HG03139 (cell line): Measurements from ENCODE around the gene SAMD15.
"Not testable (repeated sequence)": the region's sequence is repeated elsewhere in the genome, so short reads cannot be mapped to it uniquely, and the experiment has no call there.

Experiments
- ATAC-seq: cut with Tn5 transposase; IDR thresholded peaks from one replicate; pipeline ENCODE4 v1.9.1; 2021; ENCODE audit not compliant: unreplicated experiment

SAMD15 gene

GRCh38 chr14:77375164-77375950 is 1.8 kb upstream of the SAMD15 start:
- ATAC-seq = no peak

DNA sequence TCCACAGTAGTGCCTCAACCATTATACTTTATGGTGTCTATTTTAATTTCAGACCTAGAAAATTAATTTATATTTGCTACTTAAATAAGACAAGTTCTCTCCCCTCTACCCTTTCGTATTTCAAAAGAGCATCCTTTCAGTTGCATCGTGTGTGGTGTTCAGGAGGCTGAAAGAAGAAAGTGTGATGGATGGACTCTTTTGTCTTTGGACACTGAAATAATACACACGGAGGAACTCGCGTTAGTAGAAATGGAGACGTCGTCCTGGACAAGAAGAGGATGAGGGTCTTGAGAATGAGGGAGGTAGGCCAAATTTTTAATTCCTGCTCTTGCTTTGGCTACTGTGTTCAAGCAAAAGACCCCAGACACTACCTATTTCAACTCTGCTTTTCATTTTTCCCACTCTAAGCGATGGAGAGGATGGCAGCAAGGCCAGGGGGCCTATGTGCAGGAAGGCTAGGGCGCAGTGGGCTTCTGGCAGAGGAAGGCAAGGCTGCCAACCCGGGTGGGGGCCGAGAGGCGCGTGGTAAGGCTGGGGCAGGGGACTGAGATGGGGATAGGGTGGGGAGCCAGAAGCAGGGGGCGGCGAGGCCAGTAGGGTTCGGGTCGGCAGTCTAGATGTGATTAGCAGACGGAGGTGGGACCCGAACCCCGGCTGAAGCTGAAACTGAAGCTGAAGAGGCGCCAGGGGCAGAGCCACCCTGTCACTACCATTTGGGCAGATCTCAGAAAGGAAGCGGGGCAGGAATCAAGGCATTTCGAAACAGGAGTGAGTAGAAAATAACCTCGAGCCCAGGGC is 1.0 kb upstream of the SAMD15 start:
- ATAC-seq = peak; percentile 3

DNA sequence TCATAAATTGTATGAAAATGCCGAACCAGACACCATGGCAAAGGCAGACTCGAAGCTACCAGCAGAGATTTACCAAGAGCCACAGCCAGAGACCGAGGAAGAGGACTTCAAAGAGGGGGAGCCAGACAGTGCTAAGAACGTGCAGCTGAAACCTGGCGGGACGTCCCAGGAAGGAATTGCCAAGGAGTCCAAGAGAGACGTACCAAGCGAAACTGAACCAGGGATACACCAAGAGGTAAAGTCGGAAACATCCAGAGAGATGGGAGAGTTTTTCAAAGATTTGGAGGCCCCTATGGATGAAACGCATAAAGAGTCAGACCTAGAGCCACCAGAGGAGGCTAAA is 294 bp downstream of the SAMD15 start:
- ATAC-seq = no peak

DNA sequence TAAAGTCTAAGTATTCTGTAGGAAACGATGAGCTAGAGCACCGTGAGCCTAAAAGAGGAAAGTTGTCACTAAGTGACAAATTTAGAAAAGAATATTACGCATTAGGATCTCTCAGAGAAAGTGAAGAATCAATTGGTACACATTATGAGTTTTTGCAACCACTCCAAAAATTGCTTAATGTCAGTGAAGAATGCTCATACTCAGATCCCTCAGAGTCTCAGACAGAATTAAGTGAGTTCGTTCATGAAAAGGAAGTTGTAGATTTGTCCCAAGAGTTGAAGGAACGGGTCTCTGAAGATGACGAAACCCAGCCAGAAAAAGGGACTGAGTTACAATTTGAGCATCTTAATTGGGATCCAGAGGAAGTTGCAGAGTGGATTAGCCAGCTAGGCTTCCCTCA is 1.5 kb downstream of the SAMD15 start:
- ATAC-seq = no peak

- no peak for ATAC-seq
Observed at GRCh38 chr14:77390188-77390587, 13.0 kb downstream of the SAMD15 start.

DNA sequence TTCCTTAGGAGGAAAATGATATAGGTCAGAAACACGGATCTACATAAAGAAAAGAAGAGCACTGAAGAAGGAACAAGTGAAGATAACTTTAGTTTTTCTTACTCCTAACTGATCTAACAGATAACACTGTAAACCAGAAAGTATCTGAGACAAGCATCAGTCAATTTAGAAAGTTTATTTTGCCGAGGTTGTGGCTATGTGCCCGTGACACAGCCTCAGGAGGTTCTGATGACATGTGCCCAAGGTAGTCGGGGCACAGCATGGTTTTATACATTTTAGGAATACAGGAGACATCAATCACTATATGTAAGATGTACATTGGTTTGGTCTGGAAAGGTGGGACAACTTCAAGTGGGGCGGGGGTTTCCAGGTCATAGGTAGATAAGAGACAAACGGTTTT is 23.0 kb downstream of the SAMD15 start:
- ATAC-seq = no peak

- no peak for ATAC-seq
Observed at GRCh38 chr14:77403768-77404167, 26.6 kb downstream of the SAMD15 start.

- ATAC-seq = no peak
Observed at GRCh38 chr14:77406086-77406485, 28.9 kb downstream of the SAMD15 start.

GRCh38 chr14:77406718-77407117 is 29.5 kb downstream of the SAMD15 start:
- ATAC-seq = no peak

- no peak for ATAC-seq
Observed at GRCh38 chr14:77407158-77407557, 30.0 kb downstream of the SAMD15 start.

DNA sequence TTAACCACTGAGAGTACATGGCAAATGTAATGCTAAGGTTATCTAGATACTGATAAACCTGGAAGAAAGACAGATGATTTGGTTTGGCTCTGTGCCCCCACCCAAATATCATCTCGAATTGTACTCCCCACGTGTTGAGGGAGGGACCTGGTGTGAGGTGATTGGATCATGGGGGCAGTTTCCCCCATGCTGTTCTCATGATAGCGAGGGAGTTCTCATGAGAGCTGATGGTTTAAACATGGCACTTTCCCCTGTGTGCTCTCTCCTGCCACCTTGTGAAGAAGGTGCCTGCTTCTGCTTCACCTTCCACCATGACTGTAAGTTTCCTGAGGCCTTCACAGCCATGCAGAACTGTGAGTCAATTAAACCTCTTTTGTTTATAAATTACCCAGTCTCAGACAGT is 32.0 kb downstream of the SAMD15 start:
- no peak for ATAC-seq

GRCh38 chr14:77415403-77416030 is 38.3 kb downstream of the SAMD15 start:
- not testable (repeated sequence) for ATAC-seq

DNA sequence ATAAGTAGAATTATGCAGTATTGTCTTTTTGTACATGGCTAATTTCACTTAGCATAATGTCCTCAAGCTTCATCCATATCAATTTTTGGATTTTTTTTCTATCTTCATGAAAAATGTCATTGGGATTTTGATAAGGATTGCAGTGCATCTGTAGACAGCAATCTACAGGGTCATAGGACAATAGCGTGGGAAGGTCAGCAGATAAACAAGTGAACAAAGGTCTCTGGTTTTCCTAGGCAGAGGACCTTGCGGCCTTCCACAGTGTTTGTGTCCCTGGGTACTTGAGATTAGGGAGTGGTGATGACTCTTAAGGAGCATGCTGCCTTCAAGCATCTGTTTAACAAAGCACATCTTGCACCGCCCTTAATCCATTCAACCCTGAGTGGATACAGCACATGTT is 38.9 kb downstream of the SAMD15 start:
- ATAC-seq = not testable (repeated sequence)

DNA sequence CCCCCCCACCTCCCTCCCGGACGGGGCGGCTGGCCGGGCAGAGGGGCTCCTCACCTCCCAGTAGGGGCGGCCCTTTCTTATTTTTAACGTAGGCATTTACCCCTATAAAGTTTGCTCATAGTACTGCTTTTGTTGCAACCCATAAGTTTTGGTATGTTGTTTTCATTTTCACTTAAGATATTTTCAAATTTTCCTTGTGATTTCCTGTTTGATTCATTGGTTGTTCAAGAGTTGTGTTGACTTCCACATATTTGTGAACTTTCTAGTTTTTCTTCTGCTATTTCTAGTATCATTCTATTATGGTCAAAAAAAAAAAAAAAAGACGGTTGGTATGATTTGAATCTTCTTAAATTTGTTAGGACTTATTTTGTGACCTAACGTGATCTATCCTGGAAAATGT is 39.7 kb downstream of the SAMD15 start:
- ATAC-seq = no peak

DNA sequence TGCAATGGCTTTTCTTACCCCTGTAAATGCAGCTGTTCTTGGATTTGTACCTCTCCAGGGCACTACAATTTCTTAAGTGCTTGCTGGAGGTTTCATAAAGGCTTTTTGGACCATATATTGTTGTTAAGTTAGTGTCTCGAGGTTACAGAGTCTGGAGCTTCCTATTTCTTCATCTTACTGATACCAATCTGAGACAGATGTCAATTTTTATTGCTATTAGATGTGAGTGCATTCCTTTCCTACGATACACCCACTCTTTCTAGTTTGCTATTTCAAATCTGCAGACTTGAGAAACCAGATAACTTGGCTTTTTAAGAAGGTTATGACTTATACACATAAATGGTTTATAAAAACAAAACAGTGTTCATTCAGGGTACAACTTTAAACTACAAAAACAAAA is 44.0 kb downstream of the SAMD15 start:
- ATAC-seq = no peak

DNA sequence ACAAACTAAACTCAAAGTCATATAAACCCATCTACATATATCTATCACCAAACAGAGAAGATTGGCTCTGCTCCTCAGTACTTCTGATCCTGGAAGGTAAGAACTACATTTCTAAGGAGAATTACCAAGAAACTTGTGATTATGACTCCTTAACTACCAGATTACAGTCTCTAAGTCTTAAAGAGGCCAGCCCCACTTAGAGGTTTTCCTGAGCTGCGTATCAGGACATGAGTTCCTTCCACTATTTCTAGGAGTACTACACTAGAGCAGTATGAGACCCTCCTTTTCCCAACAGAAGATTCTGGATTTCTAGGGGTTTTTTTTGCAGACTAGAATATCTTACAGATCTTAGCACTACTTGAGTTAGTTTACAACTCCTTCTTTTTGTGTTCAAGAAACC is 46.2 kb downstream of the SAMD15 start, which contains the start of gene NOXRED1:
Gene NOXRED1 (minus strand): TSS at position 101 of the 400 bp plus-strand sequence. CDS start 634 bp downstream, outside the sequence.
- no peak for ATAC-seq

GRCh38 chr14:77424862-77425261 is 47.7 kb downstream of the SAMD15 start:
- ATAC-seq = no peak

DNA sequence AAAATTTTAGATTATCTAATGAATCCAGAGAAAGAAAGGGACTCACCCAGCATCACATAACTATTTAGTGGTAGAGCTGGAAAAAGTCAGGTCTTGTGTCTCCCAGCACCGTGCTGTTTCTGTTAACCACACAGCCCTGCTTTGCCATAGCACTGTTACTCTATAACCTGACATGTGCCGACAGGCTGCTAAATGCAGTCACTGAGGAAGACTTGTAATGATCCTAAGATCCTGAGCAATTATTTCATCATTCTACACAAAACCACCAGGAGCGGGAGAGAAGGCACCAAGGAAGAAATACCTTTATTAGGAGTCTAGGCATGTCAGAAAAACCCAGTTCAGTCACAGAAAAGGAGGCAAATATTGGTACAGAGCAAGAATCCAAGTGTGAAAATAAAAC is 49.2 kb downstream of the SAMD15 start:
- no peak for ATAC-seq

- ATAC-seq = no peak
Observed at GRCh38 chr14:77436042-77436441, 58.9 kb downstream of the SAMD15 start.

DNA sequence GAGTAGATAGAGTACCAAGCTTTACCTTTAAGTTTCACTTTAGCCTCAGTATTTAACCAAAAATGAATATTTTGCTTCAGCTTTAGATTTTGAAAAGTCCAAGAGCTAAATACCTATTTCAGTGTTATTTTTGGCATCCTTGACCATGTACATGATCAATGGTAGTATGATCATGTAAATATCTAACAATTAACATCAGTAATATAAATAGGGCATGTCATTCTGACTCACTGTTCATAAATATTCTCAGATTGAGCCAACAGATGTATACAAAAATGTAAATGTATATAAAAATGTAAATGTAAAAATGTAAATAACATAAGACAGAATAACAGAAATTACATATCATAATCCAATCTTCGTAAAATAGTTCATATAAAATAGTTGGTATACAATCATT is 61.4 kb downstream of the SAMD15 start:
- no peak for ATAC-seq

DNA sequence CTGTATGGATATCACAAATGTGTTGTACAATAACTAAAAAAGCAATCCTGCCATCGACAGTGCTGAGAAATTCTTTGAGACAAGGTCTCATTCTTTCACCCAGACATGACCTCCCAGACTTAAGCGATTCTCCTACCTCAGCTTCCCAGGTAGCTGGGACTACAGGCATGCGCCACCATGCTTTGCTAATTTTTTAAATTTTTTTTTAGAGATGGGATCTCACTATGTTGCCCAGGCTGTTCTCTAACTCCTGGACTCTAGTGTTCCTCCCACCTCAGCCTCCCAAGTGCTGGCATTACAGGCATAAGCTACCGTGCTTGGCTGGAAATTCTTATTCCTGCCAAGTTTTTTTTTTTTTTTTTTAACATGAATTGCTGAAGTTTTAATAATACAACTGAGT is 62.7 kb downstream of the SAMD15 start:
- ATAC-seq = no peak
